HG02623 (cell line): Measurements from ENCODE around the gene BHMT2.

Experiments
- ATAC-seq: cut with Tn5 transposase; IDR thresholded peaks from one replicate; pipeline ENCODE4 v1.9.1; 2021; ENCODE audit warnings: moderate library complexity; ENCODE audit not compliant: unreplicated experiment

Gene BHMT2

GRCh38 chr5:79069488-79070349, at the start of gene BHMT2, which contains the start of gene DMGDH:
Gene BHMT2 (plus strand): TSS chr5:79069767. CDS start chr5:79069783, 16 bp downstream.
Gene DMGDH (minus strand): TSS chr5:79069674. CDS start chr5:79069620, 54 bp downstream.
- no peak for ATAC-seq

GRCh38 chr5:79020861-79021561, 48.6 kb upstream of the BHMT2 start:
- no peak for ATAC-seq

- ATAC-seq: no peak
Observed at GRCh38 chr5:79021753-79022152, 47.8 kb upstream of the BHMT2 start.

- ATAC-seq: no peak
Observed at GRCh38 chr5:79022771-79023170, 46.8 kb upstream of the BHMT2 start.

GRCh38 chr5:79023348-79023747, 46.2 kb upstream of the BHMT2 start:
- no peak for ATAC-seq

- ATAC-seq: no peak
Observed at GRCh38 chr5:79023947-79024346, 45.6 kb upstream of the BHMT2 start.

DNA sequence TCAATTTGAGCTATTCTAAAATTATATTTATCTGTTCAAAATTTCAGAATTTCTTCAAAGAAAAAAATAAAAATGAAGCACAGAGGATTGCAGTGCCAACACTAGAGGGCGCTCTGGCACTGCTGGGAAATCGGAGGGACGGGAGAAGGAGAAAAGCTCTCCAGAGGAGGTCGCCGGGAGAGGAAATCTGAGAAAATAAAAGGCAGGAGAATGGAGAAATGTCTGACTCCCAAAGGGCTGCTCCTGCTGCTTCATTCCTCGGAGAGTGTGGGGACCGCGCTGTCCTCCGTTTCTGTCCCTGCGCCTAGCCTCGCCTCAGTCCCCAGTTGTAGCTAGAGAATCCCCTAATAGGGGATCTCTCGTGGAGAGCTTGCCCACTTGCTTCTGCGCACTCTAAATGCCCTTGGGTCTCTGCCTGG, 44.5 kb upstream of the BHMT2 start:
- ATAC-seq: no peak

DNA sequence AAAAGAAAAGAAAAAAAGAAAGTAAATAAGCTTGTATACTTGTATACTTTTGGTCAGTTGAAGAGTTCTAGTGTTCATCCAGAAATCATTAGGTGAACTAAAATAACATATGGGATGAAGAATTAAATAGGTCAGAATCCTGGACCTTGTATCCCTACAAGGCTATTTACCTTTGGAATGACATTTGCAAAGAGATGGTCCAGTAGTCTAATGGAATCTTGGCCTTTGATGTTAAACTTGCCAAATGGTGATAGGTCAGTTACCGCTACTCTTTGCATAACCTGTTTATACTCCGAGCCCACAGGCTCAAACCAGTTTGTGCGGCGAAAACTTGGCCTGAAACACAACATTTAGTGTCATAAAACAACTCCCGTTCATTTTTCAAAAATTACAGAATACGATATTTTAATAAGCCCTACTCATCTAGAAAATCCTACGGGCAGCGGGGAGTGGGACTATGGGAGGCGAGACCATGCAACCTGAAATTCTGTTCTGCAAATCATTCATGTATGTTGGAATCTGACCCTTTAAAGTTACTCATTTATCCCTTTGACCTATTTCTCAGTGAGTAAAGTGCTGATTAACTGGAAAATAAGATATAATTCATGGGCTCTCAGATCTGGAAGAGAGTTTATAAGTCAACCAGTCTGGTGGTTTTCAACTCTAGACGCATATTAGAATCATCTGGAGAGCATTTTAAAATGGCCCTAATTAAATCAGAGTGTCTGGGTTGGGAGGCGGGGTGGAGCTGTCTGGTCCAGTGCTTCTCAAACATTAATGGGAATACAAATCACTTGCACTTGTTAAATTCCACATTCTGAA, 38.7 kb upstream of the BHMT2 start:
- ATAC-seq: no peak

DNA sequence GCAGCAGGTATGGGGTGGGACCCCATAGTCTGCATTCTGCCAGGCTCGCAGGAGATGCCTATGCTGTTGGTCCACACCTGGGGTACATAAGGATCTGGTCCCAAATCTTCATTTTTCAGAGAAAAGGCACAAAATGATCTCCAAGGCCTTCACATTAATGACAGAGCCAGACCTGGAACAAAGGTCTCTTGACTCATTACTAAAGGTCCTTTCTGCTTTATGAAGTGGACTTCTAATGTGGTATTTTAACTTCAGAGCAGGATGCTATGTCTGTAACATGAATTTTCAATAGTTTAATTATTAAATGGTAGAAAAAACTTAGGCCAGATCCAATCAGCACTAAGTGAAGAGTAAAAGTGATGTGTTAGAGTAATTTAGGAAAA, 38.1 kb upstream of the BHMT2 start:
- no peak for ATAC-seq

GRCh38 chr5:79032031-79032695, 37.4 kb upstream of the BHMT2 start:
- ATAC-seq: no peak

GRCh38 chr5:79032782-79033181, 36.8 kb upstream of the BHMT2 start:
- no peak for ATAC-seq

GRCh38 chr5:79035237-79035636, 34.3 kb upstream of the BHMT2 start:
- ATAC-seq: no peak

DNA sequence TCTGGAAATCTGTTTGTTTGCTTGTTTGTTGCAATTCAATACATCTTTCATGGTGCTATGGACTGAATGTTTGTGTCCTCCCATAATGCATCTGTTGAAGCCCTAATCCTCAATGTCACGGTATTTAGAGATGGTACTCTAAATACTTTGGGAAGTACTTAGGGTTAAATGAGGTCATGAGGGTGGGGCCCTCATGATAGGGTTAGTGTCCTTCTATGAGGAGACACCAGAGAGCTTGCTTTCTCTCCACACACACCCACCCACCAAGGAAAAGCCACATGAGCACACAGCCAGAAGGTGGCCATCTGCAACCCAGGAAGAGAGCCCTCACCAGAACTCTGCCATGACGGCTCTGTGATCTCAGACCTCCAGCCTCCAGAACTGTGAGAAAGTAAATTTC, 32.8 kb upstream of the BHMT2 start:
- no peak for ATAC-seq

DNA sequence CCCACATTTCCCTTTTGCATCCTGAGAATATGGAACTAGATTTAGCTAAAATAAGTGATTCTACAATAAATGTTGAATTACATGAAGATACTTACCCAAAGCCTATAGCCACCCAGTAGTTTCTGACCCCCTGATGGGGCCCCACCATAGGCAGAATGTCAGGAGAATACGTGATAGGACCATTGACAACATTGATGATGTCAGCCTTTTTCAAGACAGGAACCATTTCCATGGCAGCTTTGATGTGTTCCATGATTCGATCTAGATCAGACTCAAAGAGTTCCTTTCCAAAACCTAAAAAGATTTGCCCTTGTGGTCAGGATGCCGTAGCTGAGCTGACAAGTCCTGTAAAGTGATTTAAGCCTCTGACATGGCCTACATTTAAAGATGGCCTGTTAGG, 27.4 kb upstream of the BHMT2 start:
- ATAC-seq: no peak

DNA sequence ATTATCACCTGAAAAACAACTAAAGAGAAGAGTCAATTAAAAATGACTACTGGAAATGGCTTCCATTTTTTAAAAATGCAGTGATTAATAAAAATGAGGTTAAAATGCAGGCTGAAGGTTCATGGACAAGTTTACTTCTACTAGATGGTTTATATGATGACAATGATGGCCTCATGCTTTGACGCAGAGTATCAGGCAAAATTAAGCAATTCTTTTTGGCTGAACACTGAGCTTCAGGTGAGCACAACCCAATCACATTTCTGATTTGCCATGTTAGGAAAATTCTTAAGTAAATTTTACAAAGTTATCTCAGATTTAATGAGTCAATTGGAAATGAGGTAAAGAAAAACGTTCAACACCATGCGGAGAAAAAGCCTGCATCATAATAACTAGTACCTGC, 22.4 kb upstream of the BHMT2 start:
- no peak for ATAC-seq

- ATAC-seq: no peak
Observed at GRCh38 chr5:79048437-79048836, 21.1 kb upstream of the BHMT2 start.

DNA sequence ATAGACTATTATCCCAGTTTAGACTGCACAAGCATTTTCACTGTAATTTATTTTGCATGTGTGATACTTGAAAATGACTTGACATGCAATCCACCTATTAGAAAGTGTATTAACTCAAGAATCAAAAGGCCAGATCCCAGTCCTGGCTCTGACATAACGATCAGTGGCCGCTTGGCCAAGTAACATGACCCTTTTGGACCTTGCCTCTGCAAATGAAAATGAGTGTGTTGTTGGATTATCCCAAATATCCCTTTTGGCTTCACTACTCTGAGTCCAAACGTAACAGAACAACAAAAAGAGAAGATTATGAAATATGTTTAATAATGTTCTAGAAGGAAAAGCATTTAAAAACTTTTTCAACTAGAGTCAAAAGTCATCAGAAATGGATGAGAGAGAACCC, 19.1 kb upstream of the BHMT2 start:
- ATAC-seq: no peak

DNA sequence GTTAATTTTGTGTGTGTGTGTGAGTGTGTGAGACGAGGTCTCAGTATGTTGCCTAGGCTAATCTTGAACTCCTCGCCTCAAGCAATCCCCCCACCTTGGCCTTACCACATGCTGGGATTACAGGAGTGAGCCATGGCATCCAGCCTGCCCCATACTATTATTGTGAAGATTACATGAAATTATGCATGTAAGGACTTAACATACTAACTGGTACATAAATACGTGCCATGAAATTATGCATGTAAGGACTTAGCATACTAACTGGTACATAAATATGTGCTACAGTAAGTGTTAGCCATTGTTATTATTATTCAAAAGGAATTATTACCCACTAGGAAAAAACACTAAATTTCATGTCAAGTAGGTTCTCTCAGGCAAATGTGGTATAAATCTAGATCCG, 16.2 kb upstream of the BHMT2 start:
- no peak for ATAC-seq

DNA sequence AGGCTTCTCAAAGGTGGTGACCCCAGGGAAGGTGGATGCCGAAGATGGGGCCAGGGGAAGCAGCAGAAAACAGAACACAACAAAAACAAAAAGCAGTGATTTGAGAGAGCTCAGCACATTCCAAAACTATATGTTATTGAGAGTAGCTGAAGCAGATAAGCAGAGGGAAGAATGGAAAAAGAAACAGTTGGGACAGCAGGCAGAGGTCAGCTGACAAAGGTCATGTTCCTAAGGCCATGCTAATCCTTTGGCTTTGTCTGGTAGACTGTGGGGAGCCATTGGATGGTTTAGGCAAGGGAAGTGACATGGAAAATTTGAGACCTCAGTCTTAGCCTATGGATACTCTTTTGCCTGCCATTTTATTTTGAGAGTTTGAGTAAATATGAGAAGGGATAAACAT, 14.6 kb upstream of the BHMT2 start:
- ATAC-seq: no peak

DNA sequence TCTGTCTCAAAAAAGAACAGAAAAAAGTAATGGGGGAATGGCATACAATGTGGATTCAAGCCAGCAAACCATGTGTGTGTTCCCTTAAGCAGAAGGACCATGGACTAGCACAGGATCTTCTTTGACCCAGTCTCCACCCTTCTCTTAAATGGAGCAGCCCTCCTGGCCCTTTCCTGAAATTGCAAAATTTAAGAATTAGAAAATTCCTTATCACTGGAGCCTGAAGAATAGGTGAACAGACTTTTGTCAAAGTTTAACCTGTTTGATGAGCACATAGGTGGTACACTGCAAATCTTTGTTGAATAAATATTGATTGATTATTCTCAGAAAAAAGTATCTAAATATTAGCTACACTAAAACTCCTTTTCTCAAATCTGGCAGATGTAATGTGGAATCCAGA, 12.7 kb upstream of the BHMT2 start:
- ATAC-seq: no peak

GRCh38 chr5:79059674-79060073, 9.9 kb upstream of the BHMT2 start:
- ATAC-seq: no peak
